NCI-H82 treated with DMSO at 0.1 percent for 48 hours (cell line): ENCODE data around the gene PXDN.

Experiments
- DNase-seq: peaks from one replicate; lab custom pipeline; 2025; ENCODE audit not compliant: unreplicated experiment; lab: John Stamatoyannopoulos, UW

The PXDN gene

DNA sequence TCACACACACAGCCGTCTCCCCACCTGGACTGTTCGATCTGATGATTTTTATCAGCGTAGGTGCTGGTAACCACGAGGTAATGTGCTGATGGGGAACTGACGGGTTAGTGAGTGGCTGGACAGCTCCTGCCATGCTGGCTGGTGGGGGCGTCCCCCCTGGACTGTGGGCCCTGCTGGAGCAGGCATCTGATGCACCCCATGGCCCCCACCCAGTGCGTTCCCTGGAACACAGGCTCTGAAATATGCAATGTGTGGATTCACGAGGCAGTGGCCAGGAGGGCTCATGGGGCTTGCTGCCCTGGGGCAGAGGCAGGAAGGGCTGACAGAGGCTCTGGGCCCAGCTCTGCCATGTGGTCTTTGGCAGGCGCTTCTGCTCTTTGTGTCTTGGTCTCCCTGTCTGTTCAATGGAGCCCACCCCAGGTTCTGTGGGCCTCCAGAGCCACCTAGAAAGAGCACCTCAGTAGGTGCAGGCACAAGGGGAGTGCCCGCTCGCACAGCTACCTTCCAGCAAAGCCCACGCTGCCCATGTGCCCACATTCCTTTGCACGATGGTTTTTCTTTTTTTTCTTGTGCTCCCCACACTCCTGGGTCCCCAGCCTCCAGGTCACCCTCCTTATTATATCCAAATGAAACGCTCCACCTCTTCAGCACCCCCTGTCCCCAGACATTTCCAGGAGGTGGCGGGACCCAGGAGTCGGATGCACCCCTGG, 10.3 kb upstream of the PXDN start:
- DNase-seq = no peak

GRCh38 chr2:1754046-1754445, 9.7 kb upstream of the PXDN start:
- DNase-seq = no peak

- DNase-seq = no peak
These were observed 8.4 kb upstream of the PXDN start for GRCh38 chr2:1752751-1753150.

DNA sequence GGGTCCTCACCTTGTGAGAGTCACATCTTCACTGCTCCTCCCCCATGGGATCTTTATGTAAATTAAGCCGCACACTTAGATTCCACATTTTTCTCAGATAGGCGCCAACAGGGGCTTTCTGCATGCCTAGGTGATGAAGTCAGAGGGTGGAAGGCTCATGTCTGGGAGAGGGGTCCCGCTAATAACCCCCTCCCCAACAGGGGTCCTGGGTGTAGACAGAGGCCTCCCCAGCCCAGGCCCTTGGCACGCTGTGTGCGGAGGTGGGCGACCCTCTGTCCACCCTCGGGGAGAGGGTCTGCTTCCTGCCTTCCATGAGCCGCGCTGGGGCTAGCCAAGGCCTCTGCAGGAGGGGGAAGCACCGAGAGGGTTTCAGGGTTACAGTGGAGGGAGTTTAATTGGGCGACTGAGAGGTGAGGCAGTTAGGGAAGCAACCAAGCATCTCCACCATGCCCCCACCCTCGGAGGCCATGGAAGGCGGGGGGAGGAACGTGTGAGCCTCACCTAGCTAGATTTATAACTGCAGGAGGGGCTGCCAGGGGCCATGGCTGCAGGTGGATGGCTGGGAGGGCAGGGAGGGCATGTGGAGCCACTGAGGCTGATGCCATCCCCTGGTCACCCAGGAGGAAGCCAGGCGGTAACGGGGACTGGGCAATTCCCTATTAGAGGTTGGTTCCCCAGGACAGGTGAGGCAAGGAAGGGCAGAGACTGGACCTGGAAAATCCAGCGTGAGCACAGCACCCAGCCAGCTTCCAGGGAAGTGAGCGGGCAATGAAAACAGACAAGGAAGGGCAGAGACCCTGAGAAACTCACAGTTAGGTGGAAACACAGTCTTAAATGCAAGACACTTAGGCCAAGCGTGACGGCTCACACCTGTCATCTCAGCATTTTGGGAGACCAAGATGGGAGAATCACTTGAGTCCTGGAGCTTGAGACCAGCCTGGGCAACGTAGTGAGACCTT, 7.7 kb upstream of the PXDN start:
- no peak for DNase-seq

DNA sequence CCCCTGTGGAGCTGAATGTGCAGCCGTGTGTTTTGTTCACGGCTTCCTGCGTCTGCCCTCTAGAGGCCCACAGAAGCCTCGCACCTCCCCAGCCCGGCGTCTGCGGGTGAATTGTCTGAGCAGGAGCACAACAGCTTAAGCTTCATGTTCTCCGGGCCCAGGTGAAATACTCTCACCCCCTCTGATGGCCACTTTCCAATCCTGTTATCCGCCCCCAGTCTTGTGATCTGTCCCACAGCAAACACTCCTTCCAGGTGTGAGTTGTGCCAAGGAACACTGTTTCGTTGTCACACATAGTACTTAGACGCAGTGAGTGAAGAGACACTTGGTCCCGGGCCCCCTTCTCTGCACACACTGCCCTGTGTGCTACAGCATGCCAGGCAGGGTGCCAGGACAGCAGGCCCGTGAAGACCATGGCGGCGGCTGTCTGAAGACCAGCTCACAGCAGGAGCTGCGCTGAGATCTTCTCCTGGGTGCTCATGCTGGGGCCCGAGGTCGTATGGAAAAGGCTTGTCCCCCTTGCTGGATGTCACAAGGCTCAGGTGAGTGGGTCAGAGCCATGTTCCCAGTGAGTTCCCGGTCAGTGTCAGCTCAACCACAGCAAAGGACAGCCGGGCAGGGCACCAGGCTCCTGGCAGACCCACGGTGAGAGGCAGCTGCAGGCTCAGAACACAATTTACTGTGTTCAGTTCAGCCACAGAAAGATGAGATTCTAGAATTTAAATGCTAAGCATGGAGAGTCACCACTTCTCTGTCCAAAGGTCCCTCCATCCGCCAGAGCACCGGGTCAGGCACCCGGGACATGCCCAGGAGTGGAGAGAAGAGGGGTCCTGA, 6.8 kb upstream of the PXDN start:
- DNase-seq = peak; percentile 6

GRCh38 chr2:1750270-1750932, 6.1 kb upstream of the PXDN start:
- no peak for DNase-seq

DNA sequence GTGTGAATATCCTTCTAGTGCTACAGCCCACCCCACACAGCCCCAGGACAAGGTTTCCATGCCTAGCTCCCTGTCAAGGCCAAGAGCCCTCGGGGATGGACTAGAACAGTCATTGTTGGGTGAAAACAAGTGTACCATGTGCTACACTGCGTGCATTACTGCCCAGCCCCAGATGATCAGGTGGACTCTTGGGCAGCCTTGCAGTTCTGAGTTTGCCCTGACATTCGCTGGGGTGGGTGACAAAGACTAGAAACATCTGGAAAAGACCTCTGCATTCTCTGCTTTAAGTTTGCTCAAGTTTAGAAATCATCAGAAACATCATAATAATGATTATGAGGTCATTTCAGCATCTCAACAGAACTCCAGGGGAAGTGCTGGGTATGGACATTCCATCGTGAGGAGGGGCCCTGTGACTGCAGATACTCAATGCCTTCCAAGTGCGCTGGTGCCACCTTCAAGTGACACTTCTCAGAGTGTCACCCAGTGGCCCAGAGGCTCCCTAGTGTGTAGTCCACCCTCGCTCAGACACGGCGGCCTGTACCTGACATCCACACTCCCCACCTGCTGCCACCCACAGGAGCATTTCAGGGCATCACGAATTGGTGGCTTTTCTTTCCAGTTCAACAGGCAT, 5.3 kb upstream of the PXDN start:
- DNase-seq = no peak

DNA sequence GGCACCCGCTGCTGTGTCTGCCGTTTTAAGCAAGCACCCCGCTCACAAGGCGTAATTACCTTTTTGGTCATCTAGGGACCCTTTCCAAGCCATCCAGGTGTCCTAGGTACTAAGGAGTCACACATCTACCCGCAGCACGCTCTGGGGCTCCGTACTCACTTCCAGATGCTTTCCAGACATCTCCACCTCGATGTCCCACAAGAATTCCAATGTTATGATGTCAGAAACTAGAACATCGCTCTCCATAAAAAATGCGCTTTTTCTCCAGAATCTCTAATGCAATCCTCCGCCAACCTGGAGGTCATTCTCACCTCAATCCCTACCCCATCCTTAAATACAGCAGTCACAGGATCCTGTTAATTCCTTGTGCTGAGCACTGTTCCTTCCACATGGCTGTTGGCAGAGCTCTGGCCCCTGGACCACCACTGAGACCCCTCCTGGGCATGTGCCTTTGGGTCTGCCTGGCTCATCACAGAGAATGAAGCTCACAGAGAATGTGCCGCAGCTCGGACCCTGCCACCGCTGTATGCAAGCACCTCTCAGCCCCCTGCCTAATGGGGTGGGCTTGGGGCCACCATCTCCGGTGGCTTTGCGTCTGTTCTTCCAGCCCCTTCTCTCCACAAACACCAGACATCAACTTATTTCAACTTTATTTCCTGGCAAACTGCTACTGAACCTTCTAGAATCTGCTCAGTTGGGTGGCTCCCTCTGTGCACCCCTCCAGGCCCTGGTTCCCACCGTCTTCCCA, 4.6 kb upstream of the PXDN start:
- DNase-seq = no peak

DNA sequence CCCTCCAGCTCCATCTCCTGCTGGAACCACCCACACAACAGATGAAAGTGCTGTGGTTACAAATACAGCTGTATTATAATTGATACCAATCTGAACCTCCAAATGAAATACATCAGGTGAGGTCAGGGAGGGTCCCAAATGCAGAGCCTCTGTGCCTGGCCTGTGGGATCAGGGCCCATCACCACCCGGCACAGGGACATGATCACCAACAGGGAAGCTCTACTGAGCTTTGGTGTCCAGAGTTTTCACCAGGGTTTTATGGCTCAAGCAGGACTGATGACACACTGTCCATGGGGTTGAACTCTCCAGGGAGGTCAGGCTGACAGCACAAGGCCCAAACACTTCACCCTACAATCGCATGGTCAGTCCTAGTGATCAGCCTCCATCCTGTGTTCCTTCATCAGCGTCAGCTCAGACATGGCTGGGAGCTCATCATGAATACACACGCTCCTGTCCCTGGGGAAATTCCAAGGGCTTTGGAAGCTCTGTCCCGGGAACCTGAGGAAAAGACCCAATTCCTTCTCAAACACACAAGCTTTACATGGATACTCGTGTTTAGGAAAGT, 3.9 kb upstream of the PXDN start:
- DNase-seq = no peak

DNA sequence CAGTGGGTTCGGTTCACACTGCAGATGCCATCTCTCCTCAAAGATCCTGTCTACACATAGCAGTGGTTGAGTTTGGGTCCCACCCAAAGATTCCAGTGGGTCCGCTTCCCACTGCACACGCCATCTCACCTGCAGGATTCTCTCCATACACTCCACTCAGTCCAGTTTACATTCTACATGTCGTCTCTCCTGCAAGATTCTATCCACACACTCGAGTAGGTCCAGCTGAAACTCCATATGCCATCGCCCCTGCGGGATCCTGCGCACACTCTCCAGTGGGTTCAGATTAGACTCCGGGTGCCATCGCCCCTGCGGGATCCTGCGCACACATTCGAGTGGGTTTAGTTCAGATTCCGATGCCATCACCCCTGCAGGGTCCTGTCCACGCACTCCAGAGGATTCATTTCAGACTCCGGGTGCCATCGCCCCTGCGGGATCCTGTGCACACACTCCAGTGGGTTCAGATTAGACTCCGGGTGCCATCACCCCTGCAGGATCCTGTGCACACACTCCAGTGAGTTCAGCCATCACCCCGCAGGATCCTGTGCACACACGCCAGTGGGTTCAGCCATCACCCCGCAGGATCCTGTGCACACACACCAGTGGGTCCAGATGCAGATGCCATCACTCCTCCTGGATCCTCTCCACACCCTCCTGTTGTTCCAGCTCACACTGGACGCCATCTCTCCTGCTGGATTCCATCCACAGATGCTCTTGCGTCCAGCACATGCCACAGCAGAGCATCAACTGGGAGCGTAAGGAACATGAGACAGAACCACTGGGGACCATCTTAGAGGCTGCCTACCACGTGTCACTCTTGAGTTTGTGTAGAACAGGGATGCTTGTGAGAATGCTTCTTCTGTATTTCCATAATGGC, 3.0 kb upstream of the PXDN start:
- no peak for DNase-seq

DNA sequence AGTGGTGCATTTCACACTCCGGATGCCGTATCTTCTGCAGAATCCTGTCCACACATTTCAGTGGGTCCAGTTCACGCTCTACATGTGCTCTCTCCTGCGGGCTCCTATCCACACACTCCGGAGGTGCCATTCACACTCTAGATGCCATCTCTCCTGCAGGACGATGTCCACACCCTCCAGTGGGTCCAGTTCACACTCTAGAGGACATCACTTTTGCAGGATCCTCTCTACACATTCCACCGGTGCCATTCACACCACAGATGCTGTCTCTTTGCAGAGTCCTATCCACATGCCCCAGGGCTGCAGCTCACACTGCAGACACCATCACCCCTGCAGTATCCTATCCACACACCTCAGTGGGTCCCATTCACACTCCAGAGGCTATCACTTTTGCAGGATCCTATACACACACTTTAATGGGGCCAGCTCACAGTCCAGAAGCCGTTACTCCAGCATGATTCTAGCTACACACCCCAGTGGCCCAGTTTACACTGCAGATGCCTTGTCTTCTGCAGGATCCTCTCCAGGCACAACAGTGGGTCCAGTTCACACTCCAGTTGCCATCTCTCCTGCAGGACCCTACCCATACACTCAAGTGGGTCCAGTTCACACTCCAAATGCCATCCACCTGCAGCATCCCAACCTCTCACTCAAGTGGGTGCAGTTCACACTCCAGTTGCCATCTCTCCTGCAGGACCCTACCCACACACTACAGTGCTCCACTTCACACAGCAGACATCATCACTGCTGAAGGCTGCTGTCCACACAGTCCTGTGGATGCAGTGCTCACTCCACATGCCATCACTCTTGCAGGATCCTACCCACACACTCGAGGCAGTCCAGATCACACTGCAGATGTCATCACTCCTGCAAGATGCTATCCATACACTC, 2.1 kb upstream of the PXDN start:
- DNase-seq = no peak

GRCh38 chr2:1745171-1746023, 1.1 kb upstream of the PXDN start:
- DNase-seq = no peak

DNA sequence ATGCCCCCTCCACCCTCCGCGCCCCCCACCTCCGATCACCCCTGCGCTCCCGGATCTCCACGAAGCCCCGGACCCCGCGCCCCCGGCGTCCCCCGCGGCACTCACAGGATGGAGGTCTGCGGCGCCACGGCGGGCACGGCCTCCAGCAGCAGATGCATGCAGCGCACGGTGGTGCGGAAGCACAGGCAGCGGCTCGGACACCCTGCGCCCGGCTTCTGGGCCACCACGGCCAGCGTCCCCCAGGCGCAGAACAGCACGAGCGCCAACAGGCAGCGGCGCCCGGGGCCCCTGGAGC, 217 bp downstream of the PXDN start:
- no peak for DNase-seq

GRCh38 chr2:1743396-1744150, 742 bp downstream of the PXDN start:
- no peak for DNase-seq

DNA sequence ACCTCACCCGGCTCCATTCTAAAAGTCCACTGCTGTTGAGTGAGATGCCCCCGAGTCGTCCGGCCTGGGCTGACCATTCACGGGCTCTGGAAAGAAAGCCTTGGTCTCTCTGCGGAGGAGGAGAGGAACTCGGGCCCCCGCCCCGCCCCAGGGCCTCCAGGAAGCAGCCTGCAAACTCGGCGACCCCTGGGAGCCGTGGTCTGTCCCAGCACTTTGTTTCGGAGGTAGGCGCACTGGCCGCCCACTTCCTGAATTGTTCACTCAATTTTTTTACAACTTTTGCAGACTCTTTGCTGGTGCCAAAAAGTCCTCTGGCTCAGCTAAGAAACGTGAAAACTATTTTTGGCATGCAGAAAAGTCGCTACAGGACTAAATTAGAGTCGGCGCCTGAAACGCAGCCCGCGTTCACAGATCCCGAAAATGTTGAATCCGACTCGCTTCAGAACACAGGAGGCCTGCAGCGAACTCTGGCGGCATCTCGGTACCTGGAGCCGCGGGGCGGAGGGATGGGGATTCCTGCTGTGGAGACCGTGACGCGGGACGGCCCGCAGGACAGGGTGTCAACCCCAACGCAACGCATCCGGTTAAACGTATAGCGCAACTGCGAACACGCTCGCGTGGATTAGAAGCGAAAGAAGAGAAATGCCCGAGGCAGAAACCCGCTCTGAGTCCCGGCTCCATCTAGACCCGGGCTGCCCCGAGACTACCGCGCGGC, 1.5 kb downstream of the PXDN start:
- DNase-seq = no peak
